ENCODE results near the gene CNOT8. TPM values are rescaled to one million over a fixed set of nuclear protein-coding genes. Genes with fewer than 3 reads are reported as not detected.
A peak's percentile ranks its signal among the peaks of the same experiment; 100 is the strongest.

CNOT8 gene
- 10 to 100 TPM; 47.7 to 52.7 TPM for total RNA-seq
- 154 TPM for polyA plus RNA-seq

DNA sequence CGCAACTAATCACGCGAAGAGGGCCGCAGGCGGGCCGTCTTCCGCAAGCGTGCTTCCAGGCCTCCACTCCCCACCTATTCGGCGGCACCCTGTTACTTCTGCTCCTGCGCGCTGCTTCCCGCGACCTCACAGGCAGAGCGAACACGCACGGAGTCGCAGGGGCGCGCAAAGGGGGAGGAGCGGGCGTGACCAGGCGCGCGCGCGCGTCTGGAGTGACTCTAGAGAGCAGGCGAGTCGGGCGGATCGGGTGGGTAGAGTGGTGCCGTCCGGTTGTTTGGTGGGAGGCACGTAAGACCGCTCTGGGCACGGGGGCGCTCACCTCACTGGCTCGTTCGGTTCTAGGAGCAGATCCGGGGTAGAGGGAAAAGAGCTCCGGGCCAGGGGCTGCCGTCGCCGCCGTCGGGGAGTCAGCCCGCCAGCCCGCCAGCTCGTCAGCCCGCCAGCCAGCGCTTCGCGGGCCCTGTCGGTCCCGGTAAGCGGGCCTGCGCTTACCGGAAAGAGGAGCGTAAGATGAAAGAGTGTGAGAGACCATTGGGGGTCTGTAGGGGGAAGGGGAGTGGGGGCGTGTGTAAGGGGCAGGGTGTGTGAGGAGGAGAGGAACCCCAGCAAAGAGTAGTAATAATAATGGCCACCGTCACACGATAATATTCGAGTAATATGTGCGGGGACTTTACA is at the start of gene CNOT8:
Gene CNOT8, plus strand, starts transcription at position 331 of the 675 bp plus-strand sequence. CDS start 4,652 bp downstream, outside the sequence.
- Histone ChIP-seq H3K4me3 (ENCODE audit: low read length) (peak within 1 kb of the TSS; percentile 87), H3K36me3 (ENCODE audit: insufficient read depth, low read length) (peaks cover 3% of the 10 kb centered on the region), H3K27me3 (ENCODE audit: insufficient read depth, low read length, poor library complexity, severe bottlenecking) (no peaks in the 10 kb centered on the region), H3K27ac (ENCODE audit: low read depth, low read length) (peak within 1 kb of the TSS; percentile 99), H3K9me3 (ENCODE audit: low read length) (no peaks in the 10 kb centered on the region), H3K4me1 (ENCODE audit: insufficient read depth, low read length) (peaks cover 42% of the 10 kb centered on the region)
- Mint-ChIP-seq H3K9me3 (no peaks in the 10 kb centered on the region), H3K36me3 (peaks cover 0 to 36% (median 2%) of the 10 kb centered on the region in 3 donors), H3K27ac (peak within 1 kb of the TSS; percentile 92 to 100 (median 99)), H3K4me1 (peaks cover 45 to 47% (median 47%) of the 10 kb centered on the region in 3 donors), H3K27me3 (no peaks in the 10 kb centered on the region), H3K4me3 (peak within 1 kb of the TSS; percentile 86 to 94 (median 92))
- ChIA-PET POLR2A (interaction anchor here (0.9 to 1.2 kb wide), 2 partner anchors 9 to 101 kb away, joined by 3 to 4 read pairs; no protein-coding TSS in a partner anchor), CTCF (no interaction called here)
- peak; percentile 92 to 99 (median 97) for DNase-seq

DNA sequence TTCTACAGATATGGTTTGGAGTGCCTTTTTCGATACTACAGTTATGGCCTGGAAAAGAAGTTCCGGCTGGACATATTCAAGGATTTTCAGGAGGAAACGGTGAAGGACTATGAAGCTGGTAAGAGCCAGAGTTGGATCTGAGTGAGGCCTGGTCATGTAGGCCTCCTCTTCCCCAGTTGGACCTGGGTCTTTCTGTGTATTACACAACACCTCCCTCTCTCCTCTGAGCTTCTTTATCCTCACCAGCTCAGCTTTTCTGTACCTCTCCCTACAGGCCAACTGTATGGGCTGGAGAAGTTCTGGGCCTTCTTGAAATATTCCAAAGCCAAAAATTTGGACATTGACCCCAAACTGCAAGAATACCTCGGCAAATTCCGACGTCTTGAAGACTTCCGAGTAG is 47.2 kb upstream of the CNOT8 start:
- no peaks in the 10 kb centered on the region for H3K27me3 Mint-ChIP-seq
- no peak overlapping the region for H3K4me3 ChIP-seq (ENCODE audit: low read length)
- H3K4me1 Mint-ChIP-seq = peaks cover 30 to 42% (median 39%) of the 10 kb centered on the region in 3 donors
- H3K27ac ChIP-seq (ENCODE audit: low read depth, low read length) = no peak overlapping the region
- no peaks in the 10 kb centered on the region for H3K9me3 Mint-ChIP-seq
- no peak overlapping the region for H3K4me3 Mint-ChIP-seq
- peaks cover 17% of the 10 kb centered on the region for H3K4me1 ChIP-seq (ENCODE audit: insufficient read depth, low read length)
- H3K9me3 ChIP-seq (ENCODE audit: low read length) = no peaks in the 10 kb centered on the region
- peaks cover 31% of the 10 kb centered on the region for H3K36me3 ChIP-seq (ENCODE audit: insufficient read depth, low read length)
- ChIA-PET CTCF (interaction anchor here (0.8 to 1.4 kb wide), 4 partner anchors 10 to 163 kb away, joined by 3 to 6 read pairs (median 4); no protein-coding TSS in a partner anchor), POLR2A (no interaction called here)
- peaks cover 9 to 85% (median 17%) of the 10 kb centered on the region in 3 donors for H3K36me3 Mint-ChIP-seq
- peak overlapping the region in 1 of 8 donors; percentile 46 for H3K27ac Mint-ChIP-seq
- no peaks in the 10 kb centered on the region for H3K27me3 ChIP-seq (ENCODE audit: insufficient read depth, low read length, poor library complexity, severe bottlenecking)
- no peak for DNase-seq

DNA sequence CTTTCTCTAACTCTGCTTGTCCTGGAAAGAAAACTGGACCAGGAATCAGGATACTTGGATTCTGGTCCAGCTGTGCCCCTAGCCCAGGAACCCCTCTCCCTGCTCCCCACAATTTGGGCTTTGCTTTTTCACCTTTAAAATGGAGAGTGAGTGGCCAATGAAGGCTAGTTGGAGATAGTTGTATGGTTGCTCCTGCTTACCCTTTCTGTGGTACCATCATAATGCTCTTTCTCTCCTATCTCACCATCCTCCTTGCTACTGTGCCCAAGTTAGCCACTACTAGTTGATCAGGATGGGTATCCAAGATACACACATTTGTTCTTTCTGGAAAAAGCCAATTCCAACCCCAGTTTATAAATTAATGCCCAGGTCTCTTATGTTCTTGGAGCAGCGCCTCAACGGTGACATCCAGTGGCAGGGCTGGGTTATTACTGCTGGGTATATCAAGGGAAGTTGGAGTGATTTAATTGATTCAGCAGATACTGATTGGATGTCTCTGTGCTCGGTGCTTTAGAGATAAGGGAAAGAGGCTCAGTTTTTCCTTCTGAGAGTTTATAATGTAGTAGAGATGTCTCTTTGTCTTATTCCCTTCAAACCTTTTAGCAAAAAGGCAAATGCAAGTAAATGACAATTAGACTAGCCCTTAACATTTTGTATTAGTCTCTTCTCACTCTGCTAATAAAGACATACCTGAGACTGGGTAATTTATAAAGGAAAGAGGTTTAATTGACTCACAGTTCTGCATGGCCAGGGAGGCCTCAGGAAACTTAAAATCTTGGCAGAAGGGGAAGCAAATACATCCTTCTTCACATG is 46.6 kb upstream of the CNOT8 start:
- peaks cover 25% of the 10 kb centered on the region for H3K36me3 ChIP-seq (ENCODE audit: insufficient read depth, low read length)
- peaks cover 30 to 46% (median 42%) of the 10 kb centered on the region in 3 donors for H3K4me1 Mint-ChIP-seq
- CTCF ChIA-PET = interaction anchor here (0.8 to 1.4 kb wide), 4 partner anchors 10 to 164 kb away, joined by 3 to 6 read pairs (median 4); no protein-coding TSS in a partner anchor
- no peaks in the 10 kb centered on the region for H3K9me3 ChIP-seq (ENCODE audit: low read length)
- H3K27me3 ChIP-seq (ENCODE audit: insufficient read depth, low read length, poor library complexity, severe bottlenecking) = no peaks in the 10 kb centered on the region
- no peaks in the 10 kb centered on the region for H3K9me3 Mint-ChIP-seq
- peaks cover 17% of the 10 kb centered on the region for H3K4me1 ChIP-seq (ENCODE audit: insufficient read depth, low read length)
- H3K27ac Mint-ChIP-seq = peak overlapping the region; percentile 6 to 88 (median 59)
- peak overlapping the region in 2 of 7 donors; percentile 1 to 62 for H3K4me3 Mint-ChIP-seq
- no peaks in the 10 kb centered on the region for H3K27me3 Mint-ChIP-seq
- no peak overlapping the region for H3K27ac ChIP-seq (ENCODE audit: low read depth, low read length)
- peaks cover 12 to 85% (median 17%) of the 10 kb centered on the region in 3 donors for H3K36me3 Mint-ChIP-seq
- DNase-seq = peak; percentile 44 to 69 (median 53)
- H3K4me3 ChIP-seq (ENCODE audit: low read length) = no peak overlapping the region
- POLR2A ChIA-PET = no interaction called here

DNA sequence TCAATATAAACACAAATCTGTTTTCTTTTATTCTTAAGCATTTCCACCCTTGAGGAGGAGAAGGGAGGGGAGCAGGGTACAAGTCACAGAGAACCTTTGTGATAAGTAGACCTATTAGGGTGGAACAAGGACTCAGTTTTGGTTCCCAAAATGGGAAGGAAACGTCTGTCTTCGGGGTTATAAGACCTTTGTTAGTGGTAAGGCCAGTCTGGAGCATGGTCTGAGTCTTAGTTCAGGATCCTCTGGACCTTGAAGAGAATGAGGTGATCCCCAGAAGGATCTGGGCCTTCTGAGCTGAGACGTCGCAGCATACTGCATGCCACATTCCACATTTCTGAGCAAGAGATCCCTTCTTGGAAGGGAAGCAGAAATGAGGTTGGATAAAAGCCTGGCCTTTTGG is 45.3 kb upstream of the CNOT8 start:
- POLR2A ChIA-PET = no interaction called here
- H3K27me3 ChIP-seq (ENCODE audit: insufficient read depth, low read length, poor library complexity, severe bottlenecking) = no peaks in the 10 kb centered on the region
- no peak for DNase-seq
- Mint-ChIP-seq H3K27me3 (no peaks in the 10 kb centered on the region), H3K36me3 (peaks cover 12 to 85% (median 17%) of the 10 kb centered on the region in 3 donors), H3K27ac (peak overlapping the region; percentile 39 to 97 (median 92)), H3K9me3 (no peaks in the 10 kb centered on the region), H3K4me3 (peak overlapping the region in 5 of 7 donors; percentile 37 to 84 (median 63)), H3K4me1 (peaks cover 32 to 46% (median 42%) of the 10 kb centered on the region in 3 donors)
- no peaks in the 10 kb centered on the region for H3K9me3 ChIP-seq (ENCODE audit: low read length)
- peaks cover 17% of the 10 kb centered on the region for H3K4me1 ChIP-seq (ENCODE audit: insufficient read depth, low read length)
- H3K4me3 ChIP-seq (ENCODE audit: low read length) = no peak overlapping the region
- H3K27ac ChIP-seq (ENCODE audit: low read depth, low read length) = no peak overlapping the region
- CTCF ChIA-PET = interaction anchor here (1.6 kb wide), 1 partner anchor 345 kb away, joined by 4 read pairs; no protein-coding TSS in a partner anchor
- peaks cover 20% of the 10 kb centered on the region for H3K36me3 ChIP-seq (ENCODE audit: insufficient read depth, low read length)

DNA sequence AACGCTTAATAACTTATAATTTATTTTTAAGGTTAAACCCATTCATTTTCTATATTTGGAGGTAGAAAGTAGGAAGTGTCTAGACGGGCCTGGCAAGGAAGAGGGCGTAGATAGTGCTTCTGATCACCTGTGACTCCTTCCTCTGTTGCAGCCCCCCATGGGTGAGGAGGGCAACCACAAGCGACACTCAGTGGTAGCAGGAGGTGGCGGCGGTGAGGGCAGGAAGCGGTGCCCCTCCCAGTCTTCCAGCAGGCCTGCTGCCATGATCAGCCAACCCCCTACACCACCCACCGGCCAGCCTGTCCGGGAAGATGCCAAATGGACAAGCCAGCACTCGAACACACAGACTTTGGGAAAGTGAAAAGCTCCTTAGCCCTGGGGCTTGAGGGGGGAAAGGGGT is 44.7 kb upstream of the CNOT8 start:
- peaks cover 17% of the 10 kb centered on the region for H3K36me3 ChIP-seq (ENCODE audit: insufficient read depth, low read length)
- H3K36me3 Mint-ChIP-seq = peaks cover 12 to 79% (median 13%) of the 10 kb centered on the region in 3 donors
- H3K27ac Mint-ChIP-seq = peak overlapping the region; percentile 72 to 97 (median 92)
- H3K27ac ChIP-seq (ENCODE audit: low read depth, low read length) = no peak overlapping the region
- no peaks in the 10 kb centered on the region for H3K9me3 Mint-ChIP-seq
- ChIA-PET POLR2A (interaction anchor here (0.7 kb wide), 1 partner anchor 38 kb away, joined by 3 read pairs; no protein-coding TSS in a partner anchor), CTCF (interaction anchor here (0.6 to 1.6 kb wide), 2 partner anchors 10 to 346 kb away, joined by 4 read pairs; no protein-coding TSS in a partner anchor)
- H3K27me3 Mint-ChIP-seq = no peaks in the 10 kb centered on the region
- no peaks in the 10 kb centered on the region for H3K27me3 ChIP-seq (ENCODE audit: insufficient read depth, low read length, poor library complexity, severe bottlenecking)
- H3K9me3 ChIP-seq (ENCODE audit: low read length) = no peaks in the 10 kb centered on the region
- DNase-seq = peak; percentile 24 to 78 (median 71)
- peaks cover 35 to 49% (median 44%) of the 10 kb centered on the region in 3 donors for H3K4me1 Mint-ChIP-seq
- H3K4me3 Mint-ChIP-seq = peak overlapping the region in 6 of 7 donors; percentile 37 to 84 (median 56)
- H3K4me3 ChIP-seq (ENCODE audit: low read length) = no peak overlapping the region
- H3K4me1 ChIP-seq (ENCODE audit: insufficient read depth, low read length) = peaks cover 17% of the 10 kb centered on the region

DNA sequence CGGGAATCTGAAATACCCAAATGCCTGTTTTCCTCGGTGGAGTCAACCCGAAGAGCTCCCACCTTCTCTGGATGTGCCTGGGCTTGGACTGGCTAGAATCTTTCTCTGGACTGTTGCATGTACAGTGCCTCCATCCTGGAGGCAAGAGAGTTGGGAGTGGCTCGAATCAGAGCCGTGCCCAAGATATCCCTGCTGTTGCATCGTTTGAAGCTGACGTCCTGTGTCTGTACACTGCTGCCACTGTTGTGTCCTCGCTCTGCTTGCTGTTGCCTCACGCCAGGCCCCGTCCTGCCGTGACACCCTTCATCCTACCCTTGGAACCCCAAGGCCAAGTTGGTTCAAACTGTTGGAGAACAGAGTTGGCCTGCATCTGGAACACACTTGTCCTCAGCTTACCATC is 43.4 kb upstream of the CNOT8 start:
- Mint-ChIP-seq H3K36me3 (peaks cover 12 to 71% (median 12%) of the 10 kb centered on the region in 3 donors), H3K4me1 (peaks cover 45 to 59% (median 55%) of the 10 kb centered on the region in 3 donors), H3K27me3 (no peaks in the 10 kb centered on the region), H3K4me3 (no peak overlapping the region), H3K9me3 (no peaks in the 10 kb centered on the region), H3K27ac (peak overlapping the region in 7 of 8 donors; percentile 4 to 89 (median 78))
- H3K9me3 ChIP-seq (ENCODE audit: low read length) = no peaks in the 10 kb centered on the region
- H3K4me3 ChIP-seq (ENCODE audit: low read length) = no peak overlapping the region
- ChIA-PET POLR2A (no interaction called here), CTCF (no interaction called here)
- H3K27me3 ChIP-seq (ENCODE audit: insufficient read depth, low read length, poor library complexity, severe bottlenecking) = no peaks in the 10 kb centered on the region
- H3K27ac ChIP-seq (ENCODE audit: low read depth, low read length) = no peak overlapping the region
- peaks cover 17% of the 10 kb centered on the region for H3K36me3 ChIP-seq (ENCODE audit: insufficient read depth, low read length)
- no peak for DNase-seq
- peaks cover 26% of the 10 kb centered on the region for H3K4me1 ChIP-seq (ENCODE audit: insufficient read depth, low read length)

DNA sequence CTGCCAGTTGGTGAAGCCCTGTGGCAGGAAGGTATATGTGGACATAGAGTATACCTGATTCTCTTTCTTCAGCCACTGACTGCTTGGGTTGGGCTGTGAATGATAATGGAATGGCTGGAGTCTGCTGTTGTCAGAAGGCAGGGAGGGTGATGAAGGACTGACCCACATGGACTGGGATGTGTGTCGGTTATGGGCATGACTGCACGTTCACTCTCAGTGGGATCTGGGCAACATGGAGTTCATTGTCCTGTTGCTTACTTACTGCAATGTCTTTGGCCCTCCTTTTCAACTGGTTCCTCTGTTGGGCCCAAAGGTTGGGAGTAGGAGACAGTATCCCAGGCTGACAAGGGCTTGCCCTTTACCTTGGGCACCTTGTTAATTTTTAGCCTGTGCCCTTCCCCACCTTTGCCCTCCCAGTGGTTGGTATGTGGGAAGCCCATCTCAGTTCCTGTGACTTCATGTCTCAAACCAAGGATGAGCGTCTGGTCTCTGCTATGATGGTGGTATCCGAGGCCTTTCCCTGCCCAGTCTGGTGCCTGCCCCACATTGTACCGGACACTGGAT is 42.7 kb upstream of the CNOT8 start:
- Mint-ChIP-seq H3K36me3 (peaks cover 12 to 65% (median 12%) of the 10 kb centered on the region in 3 donors), H3K27ac (peak overlapping the region; percentile 33 to 84 (median 76)), H3K4me1 (peaks cover 49 to 66% (median 61%) of the 10 kb centered on the region in 3 donors), H3K4me3 (no peak overlapping the region), H3K27me3 (no peaks in the 10 kb centered on the region), H3K9me3 (no peaks in the 10 kb centered on the region)
- POLR2A ChIA-PET = no interaction called here
- no peaks in the 10 kb centered on the region for H3K27me3 ChIP-seq (ENCODE audit: insufficient read depth, low read length, poor library complexity, severe bottlenecking)
- peaks cover 17% of the 10 kb centered on the region for H3K36me3 ChIP-seq (ENCODE audit: insufficient read depth, low read length)
- peaks cover 26% of the 10 kb centered on the region for H3K4me1 ChIP-seq (ENCODE audit: insufficient read depth, low read length)
- no peak for DNase-seq
- H3K4me3 ChIP-seq (ENCODE audit: low read length) = no peak overlapping the region
- H3K9me3 ChIP-seq (ENCODE audit: low read length) = no peaks in the 10 kb centered on the region
- no peak overlapping the region for H3K27ac ChIP-seq (ENCODE audit: low read depth, low read length)
- CTCF ChIA-PET = no interaction called here
